Measurements from ENCODE around the gene OSBPL7.

Gene OSBPL7

GRCh38 chr17:47822785-47823184, 1.2 kb upstream of the OSBPL7 start:
- no peak for DNase-seq

DNA sequence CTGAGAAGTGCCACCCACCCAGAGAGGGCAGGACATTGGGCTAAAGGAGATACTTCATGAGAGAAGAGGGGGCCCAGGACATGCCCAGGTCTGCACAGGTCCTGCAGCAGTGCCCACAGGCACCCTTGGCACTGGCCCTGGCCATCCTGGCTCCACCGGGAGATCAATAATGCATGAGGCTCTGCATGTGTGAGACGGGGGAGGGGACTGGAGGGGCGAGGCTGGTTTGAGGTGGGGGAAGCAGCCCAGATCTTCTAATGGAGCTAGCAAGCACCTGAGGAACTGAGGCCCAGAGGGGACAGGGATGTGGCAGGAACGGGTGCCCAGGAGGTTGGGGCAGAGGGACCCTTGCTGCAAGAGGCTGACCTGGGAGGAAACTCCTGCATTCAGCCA, 567 bp downstream of the OSBPL7 start:
- no peak for DNase-seq

GRCh38 chr17:47820033-47820789, 1.4 kb downstream of the OSBPL7 start:
- DNase-seq: no peak

GRCh38 chr17:47819475-47819874, 2.1 kb downstream of the OSBPL7 start:
- no peak for DNase-seq

DNA sequence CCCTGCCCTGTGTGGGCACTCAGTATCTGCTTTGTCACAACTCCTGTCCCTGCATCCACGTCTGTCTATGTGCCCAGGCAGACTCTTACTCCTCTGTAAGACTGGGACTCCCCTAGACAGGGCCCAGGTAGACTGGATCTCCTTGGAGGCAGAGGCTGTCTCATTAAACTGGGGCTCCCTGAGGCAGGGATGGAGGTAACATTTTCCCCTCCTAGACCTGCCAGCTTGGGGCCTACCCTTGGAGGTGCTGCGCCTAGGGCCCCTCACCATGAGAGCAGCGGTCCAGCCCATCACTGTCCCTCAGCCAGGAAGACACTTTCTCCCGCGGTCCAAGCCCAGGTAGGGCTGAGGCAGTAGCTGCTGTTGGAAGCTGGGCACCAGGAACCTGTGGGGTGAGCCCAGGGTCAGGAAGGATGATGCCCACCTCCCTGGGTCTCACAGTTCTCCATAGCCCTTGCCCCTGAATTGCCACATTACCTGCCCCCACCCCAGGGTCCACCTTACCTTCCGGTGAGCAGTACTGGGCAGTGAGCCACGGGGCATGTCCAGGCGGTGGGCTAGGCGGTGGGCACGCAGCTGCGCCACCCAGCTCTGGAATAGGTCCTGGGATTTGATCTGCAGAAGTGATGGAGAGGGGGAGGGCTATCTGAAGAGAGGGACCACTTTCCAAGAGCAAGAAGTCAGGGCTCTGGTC, 3.4 kb downstream of the OSBPL7 start:
- DNase-seq: no peak

- no peak for DNase-seq
Observed at GRCh38 chr17:47816947-47817346, 4.6 kb downstream of the OSBPL7 start.

GRCh38 chr17:47816111-47816735, 5.4 kb downstream of the OSBPL7 start:
- DNase-seq: no peak

DNA sequence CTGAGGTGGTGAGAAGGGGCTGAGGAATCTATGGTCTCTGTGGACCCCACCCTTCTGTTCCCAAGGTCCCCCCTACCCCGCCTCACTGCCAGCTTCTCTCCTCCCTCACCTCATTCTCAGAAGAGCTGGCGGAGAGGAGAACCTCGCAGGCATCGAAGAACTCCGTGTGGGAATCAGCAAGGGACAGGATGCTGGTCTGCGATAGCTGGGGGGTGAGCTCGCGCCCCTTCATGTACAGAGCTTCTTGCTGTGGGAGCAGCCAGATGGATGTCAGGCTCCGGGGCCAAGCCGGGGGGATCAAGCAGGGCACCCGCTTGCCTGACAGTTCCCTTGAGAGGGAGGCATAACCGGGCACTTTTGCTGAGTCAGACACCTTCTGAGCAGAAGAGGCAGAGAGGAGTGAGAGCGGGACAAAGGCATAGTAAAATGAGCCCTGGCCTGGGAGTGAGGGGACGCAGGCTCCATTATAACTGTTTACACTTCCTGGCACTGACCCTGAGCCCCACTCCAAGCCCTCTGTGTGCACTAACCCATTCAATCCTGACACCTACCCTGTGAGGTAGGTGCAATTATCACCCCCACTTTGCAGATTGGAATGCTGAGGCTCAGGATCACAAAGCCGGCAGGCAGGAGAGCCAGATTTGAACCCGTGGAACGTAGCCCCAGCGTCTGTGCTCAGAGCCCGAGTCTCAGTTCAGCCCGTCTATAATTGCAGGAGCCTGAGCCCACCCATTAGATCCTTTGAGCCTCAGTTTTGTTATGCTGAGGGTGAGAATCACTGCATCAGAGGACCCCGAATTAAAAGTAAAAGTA, 6.3 kb downstream of the OSBPL7 start:
- DNase-seq: no peak

GRCh38 chr17:47813512-47814031, 8.0 kb downstream of the OSBPL7 start:
- no peak for DNase-seq

DNA sequence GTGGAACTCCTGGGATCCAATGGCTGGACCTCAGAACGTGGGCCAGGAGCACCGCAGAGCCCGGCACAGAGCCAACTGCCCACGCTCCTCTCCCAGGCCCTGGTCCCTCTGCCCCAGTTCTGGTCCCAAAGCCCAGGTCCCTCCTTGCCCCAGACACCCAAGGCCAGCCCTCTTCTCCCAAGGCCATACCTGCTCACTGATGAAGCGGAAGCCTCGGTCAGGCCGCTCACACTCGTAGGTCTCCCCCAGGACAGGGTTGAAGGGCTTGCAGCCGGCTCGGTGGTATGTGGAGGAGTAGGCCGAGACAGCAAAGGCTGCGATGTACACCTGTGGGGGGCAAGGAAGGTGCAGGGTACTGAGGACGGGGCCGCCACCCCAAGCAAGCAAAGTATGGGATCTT, 8.5 kb downstream of the OSBPL7 start:
- no peak for DNase-seq

DNA sequence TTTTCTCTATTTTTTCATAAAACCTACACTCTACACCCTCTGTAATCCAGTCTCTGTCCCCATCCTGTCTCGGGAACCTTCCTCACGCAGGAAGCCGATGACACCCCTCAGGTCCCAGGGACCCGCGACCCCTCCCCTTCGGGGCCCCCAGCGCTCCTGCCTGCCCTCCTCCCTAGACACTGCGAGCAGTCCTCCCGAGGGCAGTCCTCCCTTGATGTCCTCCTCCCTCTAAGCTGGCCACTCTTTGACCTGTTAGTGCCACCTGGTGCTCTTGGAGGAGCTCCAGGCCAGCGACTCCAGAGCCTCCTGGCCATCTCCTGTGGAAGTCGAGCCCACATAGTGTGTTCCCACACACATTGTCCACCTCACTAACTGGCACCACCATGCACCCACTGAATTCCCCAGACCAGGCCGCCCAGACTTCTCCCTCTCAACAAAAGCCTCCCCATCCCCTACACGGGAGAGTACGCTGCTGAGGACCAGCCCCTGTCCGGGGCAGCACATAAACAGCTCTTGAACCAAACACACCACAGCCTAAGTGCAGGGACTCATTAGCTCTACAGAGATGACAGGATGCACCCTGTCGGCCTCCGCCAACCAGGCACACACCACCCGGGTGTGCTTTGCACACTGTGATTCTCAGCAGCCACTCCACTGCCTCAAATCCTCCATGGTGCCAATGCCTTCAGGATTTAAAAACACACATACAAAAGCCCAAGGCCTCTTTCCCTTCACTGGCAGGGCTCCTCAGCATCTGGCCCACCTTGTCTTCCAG, 9.3 kb downstream of the OSBPL7 start:
- no peak for DNase-seq

GRCh38 chr17:47811709-47812108, 9.9 kb downstream of the OSBPL7 start:
- DNase-seq: no peak

GRCh38 chr17:47810901-47811635, 10.5 kb downstream of the OSBPL7 start:
- DNase-seq: no peak

GRCh38 chr17:47810200-47810821, 11.3 kb downstream of the OSBPL7 start:
- DNase-seq: no peak

DNA sequence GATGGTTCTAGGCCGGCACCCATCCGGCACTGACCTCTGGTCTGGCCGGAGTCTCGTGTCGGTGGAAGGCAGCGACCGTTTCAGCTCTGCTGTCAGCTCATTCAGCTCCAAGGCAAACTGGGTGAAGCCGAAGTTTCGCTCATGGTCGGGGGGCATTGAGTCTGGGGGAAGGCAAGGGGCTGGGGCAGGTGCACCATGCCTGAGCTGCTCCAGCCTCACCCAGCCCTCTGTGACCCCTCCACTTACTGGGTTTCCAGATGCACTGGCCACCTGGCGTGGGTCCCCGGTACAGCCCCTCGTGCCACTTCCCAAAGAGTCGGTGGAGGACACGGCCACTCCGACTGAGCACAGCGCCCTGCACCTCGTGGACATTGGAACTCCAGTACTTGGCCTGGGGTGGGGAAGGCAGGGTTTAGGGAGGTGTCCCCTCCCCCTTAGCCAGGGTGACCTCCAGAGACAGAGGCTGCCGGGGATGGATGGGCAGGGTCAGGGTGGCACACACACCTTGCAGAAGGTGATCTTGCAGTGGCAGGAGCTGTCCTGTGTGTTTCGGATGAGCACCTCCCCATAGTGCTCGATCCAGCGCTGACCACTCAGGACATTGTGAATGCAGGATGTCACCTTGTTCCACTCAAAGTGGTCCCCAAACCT, 12.6 kb downstream of the OSBPL7 start:
- no peak for DNase-seq

GRCh38 chr17:47808036-47808829, 13.4 kb downstream of the OSBPL7 start:
- no peak for DNase-seq

DNA sequence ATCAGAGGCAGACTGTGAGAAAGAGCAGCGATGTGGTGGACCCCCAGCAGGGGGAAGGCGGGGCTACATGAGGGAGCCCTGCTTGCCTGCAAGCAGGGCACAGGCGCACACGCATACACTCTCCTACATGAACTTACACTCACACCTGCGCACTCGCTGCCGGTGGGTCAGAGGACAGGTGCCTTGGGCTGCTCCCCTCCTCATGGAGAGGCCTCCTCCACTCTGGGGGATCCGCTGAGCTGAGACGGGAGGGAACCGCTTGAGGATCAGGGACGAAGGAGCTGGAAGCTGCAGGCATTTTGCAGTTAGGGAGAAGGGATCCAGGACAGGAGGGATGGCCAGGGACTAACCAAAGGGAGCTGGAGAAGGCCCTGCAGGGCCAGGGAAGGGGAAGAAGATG, 14.2 kb downstream of the OSBPL7 start:
- DNase-seq: no peak

DNA sequence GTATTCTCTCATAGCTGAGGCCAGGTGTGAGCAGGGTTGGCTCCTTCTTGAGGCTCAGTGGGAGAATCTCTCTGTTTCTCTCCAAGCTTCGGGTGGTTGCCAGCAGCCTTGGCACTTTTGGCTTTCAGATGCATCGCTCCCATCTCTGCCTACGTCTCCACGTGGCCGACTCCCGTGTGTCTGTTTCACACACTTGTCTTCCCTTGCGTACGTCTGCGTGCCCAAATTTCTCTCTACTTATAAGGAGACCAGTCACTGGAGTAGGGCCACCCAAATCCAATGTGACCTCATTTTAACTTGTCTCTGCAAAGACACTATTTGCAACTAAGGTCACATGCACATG, 14.7 kb downstream of the OSBPL7 start:
- DNase-seq: no peak

GRCh38 chr17:47806026-47806912, 15.3 kb downstream of the OSBPL7 start:
- DNase-seq: no peak

All from NCI-H2029 treated with DMSO at 0.1 percent for 48 hours (cell line).